OCI-LY3 (cell line): ENCODE measurements around the gene ZBTB22.

ENCODE experiments used
- H2AFZ ChIP-seq: fragments of 200-600, 300-600 bp; shearing (Covaris generic); 2 replicates; pipeline ENCODE4 v1.6.0; 2014; ENCODE audit warnings: antibody characterized with exemption, low read depth, low read length
- H3K27ac ChIP-seq: fragments of 200-600, 300-600 bp; sonication (generic); 2 replicates; pipeline ENCODE4 v1.5.1; 2014; ENCODE audit warnings: mild to moderate bottlenecking, low read length, moderate library complexity, mixed read lengths
- H3K27me3 ChIP-seq: fragments of 200-600, 300-600 bp; sonication (generic); 2 replicates; pipeline ENCODE4 v1.6.1; 2014; ENCODE audit warnings: low read depth, low read length, mixed read lengths
- H3K36me3 ChIP-seq: fragments of 200-600, 300-600 bp; sonication (generic); replicated peaks from 2 replicates; pipeline ENCODE3; 2014; ENCODE audit warnings: low read depth, low read length, mixed read lengths
- H3K4me1 ChIP-seq: fragments of 300-600, 200-600 bp; sonication (generic); 2 replicates; pipeline ENCODE4 v1.6.1; 2014; ENCODE audit warnings: low read length, mixed read lengths
- H3K4me2 ChIP-seq: fragments of 200-600, 300-600 bp; sonication (generic); 2 replicates; pipeline ENCODE4 v1.6.1; 2014; ENCODE audit warnings: low read length, mixed read lengths
- H3K4me3 ChIP-seq: fragments of 300-600, 200-600 bp; sonication (generic); 2 replicates; pipeline ENCODE4 v1.5.1; 2014; ENCODE audit warnings: antibody characterized with exemption, mild to moderate bottlenecking, low read length, moderate library complexity
- H3K79me2 ChIP-seq: fragments of 300-600, 200-600 bp; shearing (Covaris generic); 2 replicates; pipeline ENCODE4 v1.6.1; 2014; ENCODE audit warnings: mild to moderate bottlenecking, low read length, mixed read lengths
- H3K9ac ChIP-seq: fragments of 300-600, 200-600 bp; shearing (Covaris generic); 2 replicates; pipeline ENCODE4 v1.6.0; 2014; ENCODE audit warnings: mild to moderate bottlenecking, low read length, moderate library complexity
- H3K9me3 ChIP-seq: fragments of 200-600, 300-600 bp; shearing (Covaris generic); 2 replicates; pipeline ENCODE4 v1.6.1; 2014; ENCODE audit warnings: low read length, mixed read lengths; ENCODE audit not compliant: insufficient read depth
- H4K20me1 ChIP-seq: fragments of 200-600, 300-600 bp; sonication (generic); 2 replicates; pipeline ENCODE4 v1.6.1; 2016; ENCODE audit warnings: low read length, mixed read lengths; ENCODE audit not compliant: insufficient read depth
- CTCF ChIP-seq: fragments of 200-600, 300-600 bp; sonication (generic); IDR thresholded peaks from 2 replicates; pipeline ENCODE4 v1.5.1; 2014; ENCODE audit warnings: antibody characterized with exemption, low read length, low read depth
- EZH2phosphoT487 ChIP-seq: fragments of 200-600 bp; shearing (Covaris generic); IDR thresholded peaks from 2 replicates; pipeline ENCODE4 v1.6.1; 2018; ENCODE audit warnings: antibody characterized with exemption, mixed run types, low read depth

ZBTB22 gene

GRCh38 chr6:33306356-33306755 lies 11.2 kb downstream of the ZBTB22 start:
- H3K9me3 ChIP-seq: no peaks in the 10 kb centered on the region
- H3K79me2 ChIP-seq: peaks cover 74% of the 10 kb centered on the region
- no peak overlapping the region for H3K4me3 ChIP-seq
- H3K36me3 ChIP-seq: peaks cover 27% of the 10 kb centered on the region
- no peak overlapping the region for H2AFZ ChIP-seq
- H3K4me2 ChIP-seq: no peak overlapping the region
- no peaks in the 10 kb centered on the region for H3K4me1 ChIP-seq
- peaks cover 34% of the 10 kb centered on the region for H4K20me1 ChIP-seq
- TF ChIP-seq CTCF (no peak), EZH2phosphoT487 (no peak)
- no peaks in the 10 kb centered on the region for H3K27me3 ChIP-seq
- no peak overlapping the region for H3K27ac ChIP-seq
- H3K9ac ChIP-seq: no peak overlapping the region

DNA sequence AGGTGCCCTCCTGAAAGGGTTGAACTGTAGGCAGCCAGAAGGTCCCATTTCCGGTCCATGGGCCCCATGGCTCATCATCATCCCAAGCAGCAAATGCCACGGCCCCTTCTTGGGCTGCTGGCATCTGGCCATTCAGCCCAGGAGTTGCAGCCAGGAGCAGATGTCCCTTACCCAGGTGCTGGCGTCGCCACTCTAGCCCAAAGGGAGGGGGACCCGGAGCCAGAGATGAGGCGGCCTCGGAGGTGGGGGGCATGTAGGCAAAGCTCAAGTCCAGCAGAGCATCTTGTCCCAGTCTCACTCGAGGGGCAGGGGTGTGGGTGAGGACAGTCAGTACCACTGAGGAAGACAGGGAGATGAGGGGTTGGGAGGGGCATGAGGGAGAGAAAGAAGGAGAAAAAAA lies 12.5 kb downstream of the ZBTB22 start:
- TF ChIP-seq CTCF: no peak
- TF ChIP-seq EZH2phosphoT487: no peak
- H3K9ac ChIP-seq: no peak overlapping the region

DNA sequence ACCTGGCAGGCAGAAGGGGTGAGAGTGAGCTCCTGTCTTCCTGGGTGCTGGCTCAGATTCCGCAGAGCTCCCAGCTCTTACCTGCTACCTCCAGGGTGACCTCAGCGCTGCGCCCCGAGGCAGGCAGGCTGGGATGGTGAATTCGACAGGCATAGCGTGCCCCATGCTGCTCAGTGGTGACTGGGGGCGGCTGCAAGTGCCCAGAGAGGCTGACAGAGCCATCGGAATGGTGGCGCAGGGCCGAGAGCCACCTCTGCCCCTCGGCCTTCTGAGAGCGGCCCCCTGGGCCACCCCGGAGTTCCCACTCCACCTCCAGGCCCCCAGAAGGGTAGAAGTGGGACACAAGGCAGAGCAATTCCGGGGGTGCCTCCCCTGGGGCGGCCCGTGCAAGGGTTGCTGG lies 13.3 kb downstream of the ZBTB22 start:
- Histone ChIP-seq H4K20me1 (peaks cover 32% of the 10 kb centered on the region), H3K9me3 (no peaks in the 10 kb centered on the region), H3K4me2 (no peak overlapping the region), H3K36me3 (peaks cover 37% of the 10 kb centered on the region), H3K27me3 (no peaks in the 10 kb centered on the region), H2AFZ (no peak overlapping the region), H3K9ac (no peak overlapping the region), H3K4me3 (no peak overlapping the region), H3K27ac (no peak overlapping the region), H3K4me1 (peaks cover 7% of the 10 kb centered on the region), H3K79me2 (peaks cover 52% of the 10 kb centered on the region)
- TF ChIP-seq EZH2phosphoT487 (no peak), CTCF (no peak)

More for the DNA sequence above, 12.5 kb downstream of the ZBTB22 start:
- Histone ChIP-seq H3K36me3 (peaks cover 30% of the 10 kb centered on the region), H4K20me1 (peaks cover 34% of the 10 kb centered on the region), H3K79me2 (peaks cover 61% of the 10 kb centered on the region), H3K9me3 (no peaks in the 10 kb centered on the region), H3K27me3 (no peaks in the 10 kb centered on the region), H3K4me1 (no peaks in the 10 kb centered on the region), H3K4me3 (no peak overlapping the region), H2AFZ (no peak overlapping the region), H3K27ac (no peak overlapping the region), H3K4me2 (no peak overlapping the region)

DNA sequence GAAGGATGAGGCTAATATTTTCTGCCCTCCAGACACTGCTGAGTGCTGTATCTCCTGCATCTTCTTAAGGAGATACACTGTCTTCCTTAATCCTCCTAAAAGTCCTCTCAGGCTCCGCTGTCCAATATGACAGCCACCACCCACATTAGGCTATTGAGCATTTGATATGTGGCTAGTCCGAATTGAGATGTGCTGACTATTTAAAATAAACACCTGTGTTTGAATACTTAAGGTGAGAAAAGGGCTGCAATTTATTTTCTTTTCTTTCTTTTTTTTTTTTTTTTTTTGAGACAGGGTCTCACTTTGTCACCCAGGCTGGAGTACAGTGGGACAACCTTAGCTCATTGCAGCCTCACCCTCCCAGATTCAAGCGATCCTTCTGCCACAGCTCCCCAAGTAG lies 15.7 kb downstream of the ZBTB22 start:
- TF ChIP-seq CTCF (no peak), EZH2phosphoT487 (no peak)
- Histone ChIP-seq H3K27me3 (no peaks in the 10 kb centered on the region), H3K4me2 (no peak overlapping the region), H3K4me3 (no peak overlapping the region), H3K9me3 (no peaks in the 10 kb centered on the region), H3K27ac (no peak overlapping the region), H2AFZ (no peak overlapping the region), H3K79me2 (peaks cover 32% of the 10 kb centered on the region), H3K36me3 (peaks cover 28% of the 10 kb centered on the region), H3K9ac (no peak overlapping the region), H4K20me1 (peaks cover 21% of the 10 kb centered on the region), H3K4me1 (peaks cover 14% of the 10 kb centered on the region)
